ENCODE data around the gene RABL2A. TPM values are rescaled to one million over a fixed set of nuclear protein-coding genes. Genes with fewer than 3 reads are reported as not detected.
"Not testable (repeated sequence)": the region's sequence is repeated elsewhere in the genome, so short reads cannot be mapped to it uniquely, and the experiment has no call there.

RABL2A gene
- total RNA-seq, 2 donors from 2014 or later, result 29.0 to 33.5 TPM

DNA sequence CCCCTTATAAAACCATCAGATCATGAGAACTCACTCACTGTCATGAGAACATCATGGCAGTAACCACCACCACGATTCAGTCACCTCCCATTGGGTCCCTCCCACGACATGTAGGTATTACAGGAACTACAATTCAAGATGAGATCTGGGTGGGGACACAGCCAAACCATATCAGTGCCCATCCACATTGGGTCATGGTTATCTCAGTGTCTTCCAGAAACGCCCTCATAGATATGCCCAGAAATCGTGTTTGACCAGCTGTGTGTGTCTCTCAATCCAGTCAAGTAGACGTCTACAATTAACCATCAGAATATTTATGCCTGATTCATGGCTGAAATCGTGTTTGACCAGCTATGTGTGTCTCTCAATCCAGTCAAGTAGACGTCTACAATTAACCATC, 17.2 kb upstream of the RABL2A start:
- not testable (repeated sequence) for H3K27me3 ChIP-seq (ENCODE audit: control insufficient read depth, insufficient read depth, low read length, poor library complexity, severe bottlenecking); H3K9me3 Mint-ChIP-seq; H3K4me3 ChIP-seq (ENCODE audit: low read length); H3K4me1 Mint-ChIP-seq; H3K36me3 Mint-ChIP-seq (ENCODE audit: low read depth); H3K27ac Mint-ChIP-seq; DNase-seq; H3K27me3 Mint-ChIP-seq (ENCODE audit: insufficient read depth); H3K9me3 ChIP-seq (ENCODE audit: control insufficient read depth, low read length); H3K9ac ChIP-seq (ENCODE audit: extremely low read depth, low read length, poor library complexity, severe bottlenecking); H3K4me3 Mint-ChIP-seq; H3K36me3 ChIP-seq (ENCODE audit: control insufficient read depth, insufficient read depth, low read length); H3K4me1 ChIP-seq (ENCODE audit: control insufficient read depth, insufficient read depth, low read length); H3K27ac ChIP-seq (ENCODE audit: low read depth, low read length)
- WGBS, 2 experiments (ENCODE audit: insufficient coverage in 1 of 2, insufficient read length in 1 of 2), result 100% methylated on average over 4 of the region's 7 CpGs; no CpG with 5 or more reads in 1 of the 2 experiments

GRCh38 chr2:113621002-113621401, 6.1 kb upstream of the RABL2A start:
- H3K36me3 Mint-ChIP-seq (ENCODE audit: low read depth); H3K36me3 ChIP-seq (ENCODE audit: control insufficient read depth, insufficient read depth, low read length); H3K9ac ChIP-seq (ENCODE audit: extremely low read depth, low read length, poor library complexity, severe bottlenecking); H3K4me1 ChIP-seq (ENCODE audit: control insufficient read depth, insufficient read depth, low read length); H3K9me3 Mint-ChIP-seq; H3K27ac Mint-ChIP-seq; H3K9me3 ChIP-seq (ENCODE audit: control insufficient read depth, low read length); H3K27me3 ChIP-seq (ENCODE audit: control insufficient read depth, insufficient read depth, low read length, poor library complexity, severe bottlenecking); H3K4me1 Mint-ChIP-seq; H3K4me3 ChIP-seq (ENCODE audit: low read length); H3K4me3 Mint-ChIP-seq; DNase-seq; H3K27ac ChIP-seq (ENCODE audit: low read depth, low read length); H3K27me3 Mint-ChIP-seq (ENCODE audit: insufficient read depth): not testable (repeated sequence)
- WGBS, 2 experiments (ENCODE audit: insufficient coverage in 1 of 2, insufficient read length in 1 of 2), result 89 to 100% methylated on average over 2 to 4 of the region's 5 CpGs

- not testable (repeated sequence) for H3K9ac ChIP-seq (ENCODE audit: extremely low read depth, low read length, poor library complexity, severe bottlenecking); H3K4me1 Mint-ChIP-seq; H3K27ac ChIP-seq (ENCODE audit: low read depth, low read length); H3K36me3 ChIP-seq (ENCODE audit: control insufficient read depth, insufficient read depth, low read length); H3K27ac Mint-ChIP-seq; H3K27me3 ChIP-seq (ENCODE audit: control insufficient read depth, insufficient read depth, low read length, poor library complexity, severe bottlenecking); H3K4me1 ChIP-seq (ENCODE audit: control insufficient read depth, insufficient read depth, low read length); H3K9me3 ChIP-seq (ENCODE audit: control insufficient read depth, low read length); H3K27me3 Mint-ChIP-seq (ENCODE audit: insufficient read depth); H3K9me3 Mint-ChIP-seq
- 71 to 81% methylated on average over 1 to 8 of the region's 10 CpGs for WGBS, 2 experiments (ENCODE audit: insufficient coverage in 1 of 2, insufficient read length in 1 of 2)
- peak overlapping the region; percentile 74 for H3K4me3 Mint-ChIP-seq
- peaks cover 16% of the 10 kb centered on the region for H3K36me3 Mint-ChIP-seq (ENCODE audit: low read depth)
- peak overlapping the region; percentile 78 for H3K4me3 ChIP-seq (ENCODE audit: low read length)
- DNase-seq, result peak; percentile 44
Measured at GRCh38 chr2:113625906-113626305, 1.2 kb upstream of the RABL2A start.

GRCh38 chr2:113632849-113633345, 5.8 kb downstream of the RABL2A start:
- H3K4me3 ChIP-seq (ENCODE audit: low read length); H3K9me3 Mint-ChIP-seq; DNase-seq; H3K9me3 ChIP-seq (ENCODE audit: control insufficient read depth, low read length); H3K36me3 ChIP-seq (ENCODE audit: control insufficient read depth, insufficient read depth, low read length); H3K27ac Mint-ChIP-seq; H3K4me1 Mint-ChIP-seq; H3K4me3 Mint-ChIP-seq; H3K27ac ChIP-seq (ENCODE audit: low read depth, low read length); H3K9ac ChIP-seq (ENCODE audit: extremely low read depth, low read length, poor library complexity, severe bottlenecking); H3K4me1 ChIP-seq (ENCODE audit: control insufficient read depth, insufficient read depth, low read length); H3K27me3 Mint-ChIP-seq (ENCODE audit: insufficient read depth); H3K27me3 ChIP-seq (ENCODE audit: control insufficient read depth, insufficient read depth, low read length, poor library complexity, severe bottlenecking): not testable (repeated sequence)
- 88% methylated on average over 4 of the region's 4 CpGs; no CpG with 5 or more reads in 1 of the 2 experiments for WGBS, 2 experiments (ENCODE audit: insufficient coverage in 1 of 2, insufficient read length in 1 of 2)
- H3K36me3 Mint-ChIP-seq (ENCODE audit: low read depth), result peaks cover 18% of the 10 kb centered on the region

GRCh38 chr2:113635358-113635757, 8.3 kb downstream of the RABL2A start:
- not testable (repeated sequence) for H3K9me3 Mint-ChIP-seq; H3K4me3 Mint-ChIP-seq; H3K36me3 ChIP-seq (ENCODE audit: control insufficient read depth, insufficient read depth, low read length); H3K27me3 ChIP-seq (ENCODE audit: control insufficient read depth, insufficient read depth, low read length, poor library complexity, severe bottlenecking); H3K27ac Mint-ChIP-seq; H3K4me1 ChIP-seq (ENCODE audit: control insufficient read depth, insufficient read depth, low read length); H3K27ac ChIP-seq (ENCODE audit: low read depth, low read length); H3K4me3 ChIP-seq (ENCODE audit: low read length); H3K9ac ChIP-seq (ENCODE audit: extremely low read depth, low read length, poor library complexity, severe bottlenecking); H3K9me3 ChIP-seq (ENCODE audit: control insufficient read depth, low read length); H3K36me3 Mint-ChIP-seq (ENCODE audit: low read depth); DNase-seq; H3K27me3 Mint-ChIP-seq (ENCODE audit: insufficient read depth); H3K4me1 Mint-ChIP-seq
- WGBS, 2 experiments (ENCODE audit: insufficient coverage in 1 of 2, insufficient read length in 1 of 2), result 94 to 97% methylated on average over 9 to 12 of the region's 12 CpGs

- WGBS, 2 experiments (ENCODE audit: insufficient coverage in 1 of 2, insufficient read length in 1 of 2), result 92% methylated on average over 1 of the region's 4 CpGs; no CpG with 5 or more reads in 1 of the 2 experiments
- not testable (repeated sequence) for H3K36me3 Mint-ChIP-seq (ENCODE audit: low read depth); H3K27ac Mint-ChIP-seq; H3K9me3 ChIP-seq (ENCODE audit: control insufficient read depth, low read length); H3K4me1 Mint-ChIP-seq; H3K4me1 ChIP-seq (ENCODE audit: control insufficient read depth, insufficient read depth, low read length); H3K27ac ChIP-seq (ENCODE audit: low read depth, low read length); H3K27me3 ChIP-seq (ENCODE audit: control insufficient read depth, insufficient read depth, low read length, poor library complexity, severe bottlenecking); H3K4me3 ChIP-seq (ENCODE audit: low read length); H3K4me3 Mint-ChIP-seq; H3K27me3 Mint-ChIP-seq (ENCODE audit: insufficient read depth); H3K9me3 Mint-ChIP-seq; H3K36me3 ChIP-seq (ENCODE audit: control insufficient read depth, insufficient read depth, low read length); H3K9ac ChIP-seq (ENCODE audit: extremely low read depth, low read length, poor library complexity, severe bottlenecking); DNase-seq
Measured at GRCh38 chr2:113636226-113636625, 9.2 kb downstream of the RABL2A start.

DNA sequence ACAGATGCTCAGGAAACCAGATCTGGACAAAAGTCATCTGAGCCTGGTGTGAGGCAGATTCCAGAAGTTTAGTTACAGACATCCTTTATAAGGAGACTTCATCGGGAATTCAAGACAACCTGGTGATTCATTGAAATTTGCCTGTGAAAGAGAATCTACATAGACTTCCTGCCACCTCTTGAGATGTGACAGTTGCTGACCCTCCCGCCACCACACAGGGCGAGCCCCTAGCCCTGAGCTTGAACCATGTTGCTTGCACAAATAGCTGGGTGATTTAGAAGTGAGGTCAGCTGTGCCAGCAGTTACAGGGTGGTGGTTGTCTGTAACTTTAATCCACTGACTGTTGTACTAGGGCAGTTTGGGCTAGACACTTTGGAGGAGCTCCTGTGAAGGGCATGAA, 11.0 kb downstream of the RABL2A start:
- H3K9ac ChIP-seq (ENCODE audit: extremely low read depth, low read length, poor library complexity, severe bottlenecking); H3K4me3 Mint-ChIP-seq; H3K27ac Mint-ChIP-seq; H3K36me3 ChIP-seq (ENCODE audit: control insufficient read depth, insufficient read depth, low read length); H3K36me3 Mint-ChIP-seq (ENCODE audit: low read depth); H3K27ac ChIP-seq (ENCODE audit: low read depth, low read length); H3K9me3 ChIP-seq (ENCODE audit: control insufficient read depth, low read length); DNase-seq; H3K4me3 ChIP-seq (ENCODE audit: low read length); H3K4me1 ChIP-seq (ENCODE audit: control insufficient read depth, insufficient read depth, low read length); H3K27me3 Mint-ChIP-seq (ENCODE audit: insufficient read depth); H3K4me1 Mint-ChIP-seq; H3K9me3 Mint-ChIP-seq; H3K27me3 ChIP-seq (ENCODE audit: control insufficient read depth, insufficient read depth, low read length, poor library complexity, severe bottlenecking): not testable (repeated sequence)
- WGBS, 2 experiments (ENCODE audit: insufficient coverage in 1 of 2, insufficient read length in 1 of 2), result 76 to 90% methylated on average over 2 to 3 of the region's 3 CpGs

All from endodermal cell (in vitro differentiated cells).